D341Med (cell line): ENCODE results near the gene CDCA7.
A peak's percentile ranks its signal among the peaks of the same experiment; 100 is the strongest.
"Not testable (repeated sequence)": the region's sequence is repeated elsewhere in the genome, so short reads cannot be mapped to it uniquely, and the experiment has no call there.

Experiments used
- DNase-seq: peaks from one replicate; pipeline ENCODE4 v3.0.0; 2012; ENCODE audit warnings: low spot score

Gene CDCA7

DNA sequence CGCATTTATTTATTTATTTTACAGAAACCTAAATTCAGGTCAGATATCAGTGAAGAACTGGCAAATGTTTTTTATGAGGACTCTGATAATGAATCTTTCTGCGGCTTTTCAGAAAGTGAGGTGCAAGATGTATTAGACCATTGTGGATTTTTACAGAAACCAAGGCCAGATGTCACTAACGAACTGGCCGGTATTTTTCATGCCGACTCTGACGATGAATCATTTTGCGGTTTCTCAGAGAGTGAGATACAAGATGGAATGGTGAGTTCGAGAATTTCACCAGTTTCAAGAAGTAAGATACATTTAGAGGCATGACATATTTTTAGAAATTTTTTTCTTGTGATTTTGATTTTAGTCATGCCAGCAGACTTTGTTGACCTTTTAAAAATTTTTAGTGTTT lies 4.6 kb downstream of the CDCA7 start:
- DNase-seq: no peak

DNA sequence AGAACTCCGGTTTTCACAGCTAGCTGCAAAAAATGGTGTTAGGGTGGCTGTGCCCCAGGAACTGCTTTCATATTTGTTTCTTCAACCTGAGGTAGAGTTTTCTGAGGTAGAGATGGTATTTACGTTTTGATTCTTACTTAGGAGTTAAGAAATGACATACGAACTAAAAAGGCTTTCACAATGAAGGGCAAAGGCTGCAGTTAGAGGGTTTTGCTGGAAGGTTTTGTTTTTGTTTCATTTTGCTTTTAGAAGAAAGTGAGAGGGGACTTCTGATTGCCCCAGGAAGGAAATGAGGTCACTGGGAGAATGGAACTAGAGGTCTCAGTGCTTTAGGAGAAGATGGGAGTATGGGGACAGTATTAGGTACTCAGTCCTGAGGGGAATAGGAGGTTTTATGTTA lies 15.5 kb downstream of the CDCA7 start:
- DNase-seq: no peak

DNA sequence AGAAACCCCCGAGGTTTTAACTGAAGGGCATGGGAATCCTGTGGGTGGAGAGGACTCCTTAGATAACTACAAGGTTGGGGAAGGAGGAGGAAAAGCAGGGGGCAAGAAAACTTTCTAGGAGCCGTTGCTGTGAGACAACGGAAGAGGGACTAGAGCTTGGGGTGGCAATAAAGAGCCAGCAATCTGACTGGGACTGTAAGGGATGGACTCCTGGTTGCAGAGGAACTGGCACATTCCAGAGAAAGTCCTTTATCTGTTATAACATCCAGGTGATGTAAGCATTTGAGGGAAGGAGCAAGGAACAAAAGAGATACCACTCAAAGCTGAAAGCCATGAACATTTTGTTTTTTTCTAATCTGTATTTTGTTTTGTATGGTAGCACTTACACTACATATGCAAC lies 16.4 kb downstream of the CDCA7 start:
- DNase-seq: no peak

DNA sequence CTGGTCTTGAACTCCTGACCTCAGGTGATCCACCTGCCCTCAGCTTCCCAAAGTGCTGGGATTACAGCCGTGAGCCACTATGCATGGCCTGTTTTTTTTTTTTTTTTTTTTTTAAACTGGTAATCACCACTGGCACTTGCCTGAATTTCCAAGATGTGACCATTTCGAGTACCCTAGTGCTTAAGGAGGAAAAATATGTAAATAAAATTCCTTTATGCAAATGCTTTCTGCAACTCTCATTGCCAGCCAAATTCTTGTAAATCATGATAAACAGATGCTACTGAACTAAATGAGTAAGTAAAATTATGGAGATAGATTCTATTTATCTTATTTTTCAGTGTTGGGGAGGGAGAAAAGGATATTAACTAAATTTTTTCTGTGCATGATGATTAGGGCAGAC lies 18.6 kb downstream of the CDCA7 start:
- no peak for DNase-seq

DNA sequence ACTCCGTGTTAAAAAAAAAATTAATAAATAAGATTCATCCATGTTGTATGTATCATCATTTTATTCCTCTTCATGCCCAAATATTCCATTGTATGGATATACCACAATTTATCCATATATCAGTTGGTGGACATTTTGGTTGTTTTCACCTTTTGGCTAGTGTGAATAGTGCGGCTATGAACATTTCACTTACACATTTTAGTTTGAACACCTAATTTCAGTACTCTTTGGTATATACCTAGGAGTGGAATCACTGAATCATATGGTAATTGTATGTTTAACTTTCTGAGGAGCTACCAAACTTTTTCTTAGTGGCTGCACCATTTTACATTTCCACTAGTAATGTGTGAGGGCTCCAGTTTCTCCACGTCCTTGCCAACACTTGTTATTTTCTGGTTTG lies 20.0 kb downstream of the CDCA7 start:
- DNase-seq: no peak

DNA sequence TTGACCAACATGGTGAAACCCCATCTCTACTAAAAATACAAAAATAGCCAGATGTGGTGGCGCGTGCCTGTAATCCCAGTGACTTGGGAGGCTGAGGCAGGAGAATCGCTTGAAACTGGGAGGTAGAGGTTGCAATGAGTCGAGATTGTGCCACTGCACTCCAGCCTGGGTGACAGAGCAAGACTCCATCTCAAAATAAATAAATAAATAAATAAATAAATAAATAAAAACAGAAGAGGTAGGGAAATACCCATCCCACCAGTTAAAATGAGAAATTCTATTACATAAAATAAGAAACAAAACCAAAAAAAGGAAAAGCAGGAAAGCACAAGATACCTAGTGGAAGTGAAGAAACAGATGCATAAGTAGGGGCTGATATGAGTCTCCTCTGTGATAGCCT lies 30.9 kb downstream of the CDCA7 start:
- DNase-seq: not testable (repeated sequence)

DNA sequence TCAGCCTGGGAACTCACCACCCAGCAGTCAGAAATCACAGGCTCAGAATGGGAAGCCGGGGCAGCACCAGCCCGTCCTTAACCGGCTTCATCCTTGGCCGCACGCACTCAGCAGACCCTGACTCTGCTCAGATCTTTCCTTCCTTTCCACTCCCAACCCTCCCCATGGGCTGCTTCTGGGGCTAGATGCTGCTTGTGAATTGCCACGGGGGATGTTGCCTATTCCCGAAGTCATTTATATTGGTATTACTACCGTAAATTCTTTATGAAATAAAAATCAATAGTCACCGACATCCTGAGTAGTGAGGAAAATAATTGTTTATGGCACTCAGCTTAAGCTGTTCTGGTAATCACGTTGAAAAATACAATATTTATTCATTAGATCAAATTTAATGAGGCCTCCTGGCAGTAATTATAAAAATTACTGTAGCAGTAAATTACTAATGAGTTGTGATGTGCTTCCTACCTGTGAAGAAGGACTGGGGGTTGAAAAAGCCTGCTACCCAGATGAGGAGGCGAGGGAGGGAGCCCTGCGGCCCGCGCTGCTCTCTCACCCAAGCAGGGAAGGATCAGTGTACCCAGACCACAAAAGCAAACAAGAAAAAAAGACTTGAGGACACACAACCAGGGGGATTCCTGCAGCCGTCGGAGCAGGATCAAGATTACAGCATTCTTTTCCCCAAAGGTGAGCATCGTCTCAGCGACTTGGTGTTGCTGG lies 31.5 kb downstream of the CDCA7 start:
- DNase-seq: no peak

DNA sequence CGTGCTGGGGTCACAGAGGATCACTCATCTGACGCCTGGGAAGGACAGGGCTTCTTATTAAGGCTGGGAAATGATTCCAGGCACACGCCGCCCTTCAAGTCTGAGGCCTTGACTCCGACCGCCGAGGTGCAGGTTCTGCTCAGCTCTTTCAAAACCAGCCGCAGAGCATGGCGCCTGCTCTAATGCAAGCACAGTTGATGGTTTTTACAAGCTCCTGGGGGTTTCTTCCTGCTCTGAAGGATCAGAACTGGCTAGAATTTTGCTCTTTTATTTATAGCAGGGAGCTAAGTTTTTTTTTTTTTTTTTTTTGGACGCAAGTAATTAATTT lies 32.0 kb downstream of the CDCA7 start:
- DNase-seq: no peak

DNA sequence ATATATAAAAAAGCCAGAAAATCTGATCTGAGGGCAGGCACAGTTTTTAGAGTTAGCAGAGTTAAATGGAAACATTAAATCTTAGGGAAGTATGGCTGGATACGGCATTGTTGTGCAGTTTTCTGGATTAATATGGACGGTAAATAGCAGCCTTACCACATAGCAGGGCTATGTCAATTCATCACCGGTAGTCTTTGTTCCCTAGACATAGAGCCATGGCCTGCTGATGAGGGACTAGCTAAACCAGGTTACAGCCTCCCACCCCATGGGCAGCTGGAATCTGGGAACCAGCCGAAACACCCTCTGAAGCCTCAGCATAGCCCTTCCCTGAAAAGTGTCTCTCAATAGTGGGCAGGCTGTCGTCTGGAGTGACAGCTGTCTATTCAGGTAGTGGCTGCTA lies 32.4 kb downstream of the CDCA7 start:
- no peak for DNase-seq

DNA sequence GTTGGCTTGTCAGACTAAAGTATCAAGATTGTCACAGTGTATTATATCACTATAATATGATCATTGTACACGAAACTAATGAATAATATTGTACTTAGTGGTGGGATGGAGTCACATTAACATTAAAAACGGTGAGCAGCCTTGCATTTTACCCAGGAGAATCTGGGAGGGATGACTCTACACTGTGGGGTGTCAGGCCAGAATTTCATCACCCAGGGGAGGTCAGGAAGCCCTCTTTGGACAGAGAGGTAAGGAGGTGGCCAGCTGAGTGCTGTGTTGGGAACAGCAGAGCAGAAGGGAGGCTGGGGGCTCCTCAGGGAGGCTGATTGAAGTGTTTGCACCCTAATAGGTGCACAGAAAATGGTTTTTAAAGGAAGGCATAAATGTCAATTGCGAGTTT lies 33.0 kb downstream of the CDCA7 start:
- no peak for DNase-seq

DNA sequence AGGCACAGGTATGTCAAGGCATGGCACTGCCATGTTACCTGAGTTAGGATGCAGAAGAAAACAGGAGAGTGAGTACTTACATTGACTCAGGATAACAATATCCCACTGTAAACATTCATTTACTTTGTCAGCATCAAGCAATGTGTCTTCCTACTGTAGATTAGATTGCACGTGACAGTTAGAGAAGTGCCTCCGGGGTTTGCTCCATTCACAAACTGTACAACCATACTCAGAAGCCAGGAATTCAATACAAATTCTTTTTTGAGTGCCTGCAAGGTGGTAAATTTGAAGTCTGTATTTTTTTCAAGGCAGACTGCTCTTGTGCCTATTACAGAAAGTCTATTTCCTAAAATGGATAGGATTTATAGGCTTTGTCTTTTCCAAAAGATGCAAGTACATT lies 34.1 kb downstream of the CDCA7 start:
- DNase-seq: no peak

DNA sequence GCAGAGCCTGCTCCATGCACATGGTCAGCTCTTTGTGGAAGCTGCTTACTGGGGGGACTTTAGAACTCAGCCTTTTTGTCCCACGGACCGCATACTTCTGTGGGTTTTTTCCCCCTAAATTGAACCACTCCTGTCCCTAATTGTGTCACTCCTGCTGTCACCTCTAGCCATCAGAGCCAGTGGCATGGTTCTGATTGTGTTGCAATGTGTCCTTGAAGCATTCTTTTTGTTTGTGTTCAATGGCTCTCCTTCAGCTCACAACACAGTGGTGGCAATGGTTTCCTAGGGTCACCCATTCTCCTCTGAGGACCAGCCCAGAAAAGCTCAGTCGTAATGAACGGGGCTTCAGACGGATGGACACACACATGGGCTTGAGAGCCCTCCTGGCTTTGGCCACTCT lies 35.4 kb downstream of the CDCA7 start:
- no peak for DNase-seq

DNA sequence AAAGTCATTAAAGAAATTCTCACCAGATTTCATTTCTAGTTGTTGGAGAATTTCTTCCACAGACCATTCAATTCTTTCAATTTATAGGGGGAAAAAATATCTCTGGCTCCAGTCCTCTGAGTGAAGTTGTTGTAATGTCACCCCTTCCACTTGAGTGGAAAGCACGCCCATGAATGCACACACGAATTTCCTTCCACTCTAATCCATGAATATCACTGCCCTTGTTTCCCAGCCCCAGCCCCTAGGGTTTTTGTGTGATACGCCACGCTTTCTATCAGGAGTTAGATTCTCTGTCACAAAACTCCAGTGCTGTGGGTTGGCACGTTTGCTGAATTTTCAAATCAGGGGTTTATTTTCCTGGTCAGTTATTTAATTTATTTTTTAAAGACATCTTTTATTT lies 38.1 kb downstream of the CDCA7 start:
- DNase-seq: no peak

DNA sequence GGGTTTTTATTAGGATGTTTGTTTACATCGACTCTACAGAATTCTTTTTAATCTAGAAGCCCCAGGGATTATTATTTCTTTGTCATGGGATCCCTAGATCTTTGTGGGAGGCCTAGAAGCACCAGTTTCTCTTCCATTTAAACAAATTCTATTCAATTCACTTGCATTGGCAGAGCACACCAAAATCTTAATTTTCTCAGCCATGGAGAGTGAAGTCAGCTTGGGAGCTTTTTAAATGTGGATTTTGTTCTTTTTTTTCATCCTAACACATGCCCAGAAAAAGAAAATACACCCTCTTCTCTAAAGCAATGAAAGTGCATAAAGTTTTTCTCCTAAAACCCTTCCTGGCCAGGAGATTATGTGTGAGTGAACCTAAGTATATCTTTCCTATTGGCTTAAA lies 38.5 kb downstream of the CDCA7 start:
- DNase-seq: no peak

DNA sequence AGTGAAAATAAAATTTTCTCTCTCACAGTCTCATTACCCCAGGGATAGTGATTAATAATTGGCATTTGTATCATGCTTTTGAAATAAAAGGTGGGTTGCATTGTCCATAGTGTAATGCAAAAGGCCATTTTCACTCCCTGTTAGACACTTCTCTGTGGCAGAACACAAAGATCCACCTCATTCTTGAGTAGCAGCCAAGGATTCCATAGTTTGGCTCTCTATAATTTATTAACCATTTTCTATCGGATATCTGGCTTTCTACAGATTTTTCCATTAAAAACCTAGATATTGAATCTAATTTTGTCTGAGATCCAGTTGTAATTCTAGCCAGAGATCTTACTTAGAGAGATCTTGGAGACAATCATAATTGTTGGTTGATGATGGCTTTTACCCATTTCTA lies 39.0 kb downstream of the CDCA7 start:
- no peak for DNase-seq

DNA sequence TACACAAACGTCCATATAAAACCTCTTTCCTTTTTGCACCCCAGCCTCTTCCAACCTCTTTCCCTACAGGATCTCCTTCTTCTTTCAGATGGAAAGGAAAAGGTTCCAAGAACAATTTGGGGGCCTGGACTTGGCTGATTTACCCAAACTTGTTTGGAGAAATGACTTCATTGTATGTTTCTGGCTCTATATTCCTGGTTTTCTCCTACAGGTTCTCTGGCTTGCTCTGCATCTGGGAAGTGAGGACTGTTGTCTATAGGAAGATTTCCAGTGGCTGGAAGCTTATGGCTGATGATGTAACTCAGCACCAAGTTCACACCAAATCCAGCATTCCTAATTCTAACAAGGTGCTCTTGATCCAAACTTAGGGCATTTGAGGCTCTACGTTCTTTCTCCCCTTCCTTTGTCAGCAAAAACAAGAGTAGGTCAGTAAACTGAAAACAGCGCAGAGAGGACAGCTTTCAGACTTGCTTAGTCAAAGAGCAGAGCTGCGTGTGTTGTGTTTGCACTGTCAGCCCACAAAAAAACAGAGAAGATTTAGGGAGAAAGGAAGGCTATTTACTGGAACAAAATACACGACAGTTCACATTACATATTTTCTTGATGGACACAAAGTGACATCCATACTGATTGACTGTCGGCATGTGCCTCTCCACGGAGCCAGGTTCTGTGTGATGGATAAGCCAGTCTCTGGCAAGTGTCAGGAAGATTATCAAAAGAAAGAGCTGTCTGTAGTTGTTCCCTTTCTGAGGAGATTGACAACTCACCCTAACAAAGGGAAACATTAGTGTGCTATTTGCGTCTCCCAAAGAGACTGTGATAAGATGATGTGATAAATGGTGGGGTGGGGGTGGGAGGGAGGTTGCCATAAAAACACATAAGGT lies 39.7 kb downstream of the CDCA7 start:
- no peak for DNase-seq

DNA sequence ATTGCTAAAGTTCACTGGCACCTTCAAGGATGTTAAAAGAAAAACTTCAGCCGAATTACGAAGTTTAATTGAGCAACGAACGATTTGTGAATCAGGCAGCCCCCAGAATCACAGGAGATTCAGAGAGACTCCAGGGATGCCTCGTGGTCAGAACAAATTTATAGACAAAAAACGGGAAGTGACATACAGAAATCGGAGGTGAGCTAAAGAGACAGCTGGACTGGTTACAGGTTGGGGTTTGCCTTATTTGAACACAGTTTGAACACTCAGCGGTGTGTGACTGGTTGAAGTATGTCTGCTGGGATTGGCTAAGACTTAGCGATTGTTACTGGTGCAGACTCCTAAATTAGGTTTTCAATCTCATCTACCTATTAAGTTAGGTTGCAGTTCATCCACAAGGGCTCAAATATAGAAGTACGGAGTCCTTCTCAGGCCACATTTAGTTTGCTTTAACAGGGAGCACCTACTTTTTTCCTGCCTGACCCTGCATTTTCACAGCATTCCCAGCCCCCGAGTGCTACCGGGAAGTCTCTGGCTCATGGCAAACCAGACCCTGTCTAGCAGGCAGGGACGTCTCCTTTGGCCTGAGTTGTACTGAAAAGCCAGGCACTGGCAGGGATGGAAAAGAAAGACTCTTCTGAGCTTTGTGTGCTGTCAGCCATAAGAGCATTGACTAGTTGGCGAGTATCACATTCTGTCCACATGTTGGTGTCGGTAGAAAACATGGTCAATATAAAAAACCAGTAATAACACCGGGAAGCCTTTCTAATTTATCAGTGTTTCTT lies 41.1 kb downstream of the CDCA7 start:
- no peak for DNase-seq

DNA sequence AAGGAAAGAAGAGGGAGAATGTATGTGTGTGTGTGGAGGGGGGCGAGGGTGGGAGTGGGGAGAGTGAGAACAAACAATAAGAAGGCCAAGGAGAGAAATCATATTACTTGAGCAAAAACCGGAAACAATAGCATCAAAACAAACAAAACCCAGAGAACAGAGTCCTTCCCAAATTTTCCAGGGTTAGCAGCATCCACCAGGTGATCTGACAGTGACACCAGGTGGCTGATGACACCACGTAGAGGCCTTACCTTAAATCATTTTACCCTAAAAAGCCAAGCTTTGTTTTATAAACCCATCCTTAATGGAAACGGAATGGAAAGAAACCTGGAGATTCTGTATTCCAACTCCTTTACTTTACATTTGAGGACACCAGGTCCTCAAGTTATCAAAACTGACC lies 42.9 kb downstream of the CDCA7 start:
- no peak for DNase-seq

DNA sequence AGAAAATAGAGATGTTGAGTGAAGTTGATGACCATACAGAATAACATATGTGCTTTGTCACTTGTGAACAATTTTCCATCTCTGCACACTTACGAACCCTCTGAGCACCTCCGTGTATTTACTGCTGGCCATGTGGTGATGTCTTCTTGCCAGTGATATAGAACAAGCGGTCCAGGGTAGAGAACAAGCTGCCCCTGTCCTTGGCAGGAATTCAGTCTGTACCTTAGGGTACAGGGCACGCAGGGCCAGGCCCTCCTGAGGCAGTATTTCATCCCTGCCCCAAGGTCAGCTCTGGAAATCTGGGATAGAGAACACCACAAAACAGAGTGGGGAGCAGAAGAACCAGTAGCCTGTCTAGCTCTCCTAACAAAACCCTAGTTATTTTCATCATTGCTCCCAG lies 44.6 kb downstream of the CDCA7 start:
- no peak for DNase-seq

DNA sequence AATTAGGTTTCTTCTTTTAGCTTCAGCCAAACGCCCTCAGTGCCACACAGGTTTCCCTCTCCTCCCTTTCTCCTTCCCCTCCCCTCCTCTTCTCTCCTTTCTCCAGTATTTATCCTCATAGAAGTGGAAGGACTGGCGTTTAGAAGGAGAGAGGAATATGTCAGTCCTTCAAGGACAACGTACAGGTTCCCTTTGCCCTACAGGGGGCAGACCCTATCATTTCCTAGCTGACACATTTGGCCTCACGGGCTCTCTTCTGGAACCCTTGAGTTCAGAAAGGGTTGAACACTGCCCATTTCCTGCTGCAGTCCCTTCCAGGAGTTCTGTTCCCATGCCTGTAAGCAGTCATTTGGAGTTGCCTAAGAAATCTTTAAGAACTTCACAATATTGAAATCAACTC lies 46.1 kb downstream of the CDCA7 start:
- DNase-seq: no peak

DNA sequence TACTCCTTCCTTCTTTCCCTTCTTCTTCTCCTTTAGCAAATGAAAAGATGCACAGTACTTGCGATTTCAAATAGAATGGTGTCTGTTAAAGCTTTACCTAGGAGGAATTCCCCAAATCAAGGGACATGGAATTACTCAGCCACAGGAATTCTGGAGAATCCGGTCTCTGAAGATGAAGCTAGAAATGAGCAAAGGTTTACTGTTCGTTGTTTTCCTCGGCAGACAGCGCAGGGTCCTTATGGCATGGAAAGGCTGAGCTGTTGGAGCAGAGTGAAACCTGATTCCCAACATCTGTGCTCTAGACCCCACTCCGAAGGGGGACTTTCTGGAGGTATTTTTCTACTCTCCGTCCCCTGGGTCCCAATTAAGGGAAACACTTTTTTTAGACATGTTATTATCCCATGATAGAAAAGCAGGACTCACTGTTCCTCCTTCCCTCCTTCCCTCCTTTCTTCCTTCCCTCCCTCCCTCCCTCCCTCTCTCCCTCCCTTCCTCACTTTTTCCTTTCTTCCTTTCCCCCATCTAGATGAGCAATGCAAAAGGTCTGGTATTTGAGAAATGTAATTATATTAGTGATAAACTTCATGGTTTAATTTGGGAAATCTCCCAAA lies 47.1 kb downstream of the CDCA7 start:
- peak; percentile 57 for DNase-seq

DNA sequence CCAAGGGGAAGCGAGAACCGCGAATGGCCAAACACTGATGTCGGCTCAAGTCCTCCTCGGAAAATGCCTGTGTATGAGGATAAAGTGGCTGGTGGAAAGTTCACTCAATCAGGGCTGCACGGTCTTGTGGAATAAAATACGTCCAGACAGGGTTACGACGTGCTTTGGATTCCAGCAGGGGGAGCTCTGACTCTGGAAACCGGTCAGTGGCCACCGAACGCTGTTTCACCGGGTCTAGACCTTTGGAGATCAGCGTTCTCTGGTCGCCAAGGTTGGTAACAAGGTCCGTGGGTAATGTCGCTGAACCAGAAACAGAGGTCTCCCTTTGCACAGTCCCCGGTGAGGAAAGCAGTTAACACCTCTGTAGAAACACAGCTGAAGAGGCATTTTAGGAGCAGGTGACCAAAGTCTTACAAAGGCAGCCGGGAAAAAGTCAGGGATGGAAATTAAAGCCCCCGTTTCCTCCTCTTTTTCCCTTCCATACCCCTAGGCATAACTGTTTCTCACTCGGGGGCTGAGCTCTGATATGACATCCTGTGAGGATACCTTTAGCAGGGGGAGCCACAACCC lies 47.8 kb downstream of the CDCA7 start:
- DNase-seq: peak; percentile 81
